IMR-90 (cell line): ENCODE measurements around the gene F2RL3. TPM values are rescaled to one million over a fixed set of nuclear protein-coding genes. Genes with fewer than 3 reads are reported as not detected.

Source experiments
- ATAC-seq: fragments of 200-7000 bp; cut with Tn5 transposase; 2 replicates; pipeline ENCODE4 v1.9.1; 2020; ENCODE audit warnings: low read depth, mild to moderate bottlenecking, moderate library complexity
- BruUV-seq: library from RNA; stranded (reverse); fragments of 400-500 nt; replicated peaks from 2 replicates; lab custom pipeline; 2021; lab: Mats Ljungman, UMichigan
- CTCF ChIA-PET: fragments of 300-600 bp; formaldehyde crosslinking; extraction: SDS; loops from one replicate; lab custom pipeline; 2021; ENCODE audit warnings: antibody characterized with exemption; lab: Yijun Ruan, JAX
- POLR2A ChIA-PET: fragments of 300-600 bp; sonication (Branson Sonifier 250); formaldehyde crosslinking; loops from one replicate; lab custom pipeline; 2022; ENCODE audit warnings: antibody characterized with exemption; ENCODE audit not compliant: unreplicated experiment; lab: Charles Lee
- DNase-seq: peaks from one replicate; pipeline ENCODE4 v3.0.0; 2013
- H2AFZ ChIP-seq: replicated peaks from 2 replicates; pipeline ENCODE3; 2013; ENCODE audit warnings: low read length, mild to moderate bottlenecking; ENCODE audit not compliant: poor library complexity
- H2AK5ac ChIP-seq: 2 replicates; pipeline ENCODE4 v1.6.1; 2013; ENCODE audit warnings: low read depth, low read length, inconsistent platforms
- H2AK9ac ChIP-seq: replicated peaks from 2 replicates; pipeline ENCODE3; 2013; ENCODE audit warnings: mild to moderate bottlenecking, low read depth, low read length, moderate library complexity; ENCODE audit not compliant: poor library complexity
- H2BK120ac ChIP-seq: 2 replicates; pipeline ENCODE4 v1.6.1; 2013; ENCODE audit warnings: low read depth, low read length, inconsistent platforms
- H2BK15ac ChIP-seq: 3 replicates; pipeline ENCODE4 v1.6.1; 2013; ENCODE audit warnings: low read depth, low read length, inconsistent platforms
- H2BK20ac ChIP-seq: 2 replicates; pipeline ENCODE4 v1.6.1; 2013; ENCODE audit warnings: low read depth, mild to moderate bottlenecking, inconsistent platforms, low read length, moderate library complexity
- H2BK5ac ChIP-seq: 2 replicates; pipeline ENCODE4 v1.6.1; 2013; ENCODE audit warnings: mild to moderate bottlenecking, low read depth, low read length, inconsistent platforms; ENCODE audit not compliant: poor library complexity, severe bottlenecking
- H3K14ac ChIP-seq: replicated peaks from 2 replicates; pipeline ENCODE4 v1.6.1; 2013; ENCODE audit warnings: low read depth, low read length, inconsistent platforms
- H3K18ac ChIP-seq: 2 replicates; pipeline ENCODE4 v1.6.1; 2013; ENCODE audit warnings: low read depth, low read length, control low read depth
- H3K23ac ChIP-seq: 2 replicates; pipeline ENCODE4 v1.6.1; 2013; ENCODE audit warnings: low read depth, low read length, inconsistent platforms
- H3K27ac ChIP-seq: 2 replicates; pipeline ENCODE4 v1.5.1; 2013; ENCODE audit warnings: mild to moderate bottlenecking, control low read depth, low read length; ENCODE audit not compliant: insufficient read depth
- H3K27me3 ChIP-seq: 2 replicates; pipeline ENCODE4 v1.6.1; 2013; ENCODE audit warnings: low read length; ENCODE audit not compliant: control insufficient read depth, insufficient read depth
- H3K36me3 ChIP-seq: 2 replicates; pipeline ENCODE4 v1.6.1; 2013; ENCODE audit warnings: low read length, mixed read lengths; ENCODE audit not compliant: control insufficient read depth, insufficient read depth
- H3K4ac ChIP-seq: 2 replicates; pipeline ENCODE4 v1.6.1; 2013; ENCODE audit warnings: low read depth, low read length, inconsistent platforms
- H3K4me1 ChIP-seq: 2 replicates; pipeline ENCODE4 v1.6.1; 2013; ENCODE audit warnings: low read length, mixed read lengths; ENCODE audit not compliant: control insufficient read depth, insufficient read depth
- H3K4me2 ChIP-seq: 2 replicates; pipeline ENCODE4 v1.6.1; 2013; ENCODE audit warnings: low read depth, mild to moderate bottlenecking, control low read depth, low read length, moderate library complexity
- H3K4me3 ChIP-seq: 2 replicates; pipeline ENCODE4 v1.5.1; 2013; ENCODE audit warnings: low read depth, mild to moderate bottlenecking, control low read depth, low read length, moderate library complexity; ENCODE audit not compliant: insufficient read depth
- H3K56ac ChIP-seq: 2 replicates; pipeline ENCODE4 v1.6.1; 2013; ENCODE audit warnings: low read length, inconsistent platforms; ENCODE audit not compliant: insufficient read depth; ENCODE audit errors: extremely low read depth
- H3K79me1 ChIP-seq, 2 experiments: 2 replicates each; pipeline ENCODE4 v1.6.1; 2013; ENCODE audit warnings: low read length in 2 of 2, inconsistent platforms in 1 of 2, low read depth in 1 of 2
- H3K9ac ChIP-seq: 2 replicates; pipeline ENCODE4 v1.6.1; 2013; ENCODE audit warnings: low read depth, low read length, control low read depth
- H3K9me1 ChIP-seq: 2 replicates; pipeline ENCODE4 v1.6.1; 2013; ENCODE audit warnings: low read length, inconsistent platforms; ENCODE audit not compliant: insufficient read depth
- H3K9me3 ChIP-seq: 2 replicates; pipeline ENCODE4 v1.6.1; 2013; ENCODE audit warnings: low read length; ENCODE audit not compliant: control insufficient read depth, insufficient read depth
- H4K20me1 ChIP-seq: 2 replicates; pipeline ENCODE4 v1.6.1; 2013; ENCODE audit warnings: low read length, inconsistent platforms; ENCODE audit not compliant: insufficient read depth
- H4K5ac ChIP-seq: 2 replicates; pipeline ENCODE4 v1.6.1; 2013; ENCODE audit warnings: mild to moderate bottlenecking, low read depth, low read length, control low read depth
- H4K8ac ChIP-seq, 2 experiments: 2 replicates each; pipeline ENCODE4 v1.6.1; 2013; ENCODE audit warnings: low read depth in 2 of 2, low read length in 2 of 2, control low read depth in 1 of 2, inconsistent platforms in 1 of 2
- H4K91ac ChIP-seq: 2 replicates; pipeline ENCODE4 v1.6.1; 2013; ENCODE audit warnings: low read depth, low read length, inconsistent platforms; ENCODE audit not compliant: insufficient read depth
- MAFK ChIP-seq: IDR thresholded peaks from 2 replicates; pipeline ENCODE4 v1.6.1; 2012; ENCODE audit warnings: low read depth, low read length, improper control_type of control experiment
- MXI1 ChIP-seq: IDR thresholded peaks from 2 replicates; pipeline ENCODE4 v1.6.1; 2012; ENCODE audit warnings: low read depth, mild to moderate bottlenecking, low read length, moderate library complexity, borderline replicate concordance
- POLR2A ChIP-seq: IDR thresholded peaks from 2 replicates; pipeline ENCODE4 v1.6.1; 2012; ENCODE audit warnings: mild to moderate bottlenecking, low read depth, low read length
- RCOR1 ChIP-seq: IDR thresholded peaks from 2 replicates; pipeline ENCODE4 v1.6.1; 2012; ENCODE audit warnings: mild to moderate bottlenecking, low read length, improper control_type of control experiment; ENCODE audit not compliant: insufficient replicate concordance
- WGBS, 2 experiments: methylation state at CpG; one replicate each; pipeline versions ENCODE4 v1.1.5 to v1.1.7; 2013; ENCODE audit warnings: missing lambda C conversion rate in 2 of 2; ENCODE audit not compliant: insufficient read length in 1 of 2; ENCODE audit errors: extremely low coverage in 2 of 2; 5-methylcytosine and 5-hydroxymethylcytosine counted together
- dilution Hi-C: fragments of 300-500 bp; cut with HindIII; formaldehyde crosslinking; loops from one replicate; pipeline ENCODE4 v1.14.3; 2018; ENCODE audit warnings: low sequenced_read_pairs; ENCODE audit not compliant: unreplicated experiment
- in situ Hi-C: fragments of 300-500 bp; cut with MboI; formaldehyde crosslinking; loops from 3 replicates; pipeline ENCODE4 v1.14.3; 2019; ENCODE audit warnings: low sequenced_read_pairs, inconsistent platforms, mixed read lengths
- intact Hi-C: fragments of 100-400 bp; cut with micrococcal nuclease; formaldehyde crosslinking; loops from 2 replicates; pipeline ENCODE4 v1.10.0; 2022
- microRNA-seq, 2 experiments: library from miRNA; stranded (forward) in 1 of 2; unstranded in 1 of 2; fragments of 10-50 nt in 1 of 2; fragments of <30 nt in 1 of 2; gene quantifications in 1 of 2; microRNA quantifications in 1 of 2; one replicate each; pipeline versions ENCODE3 to v1.1.0; 2013 to 2020; ENCODE audit not compliant: insufficient read depth in 1 of 2, insufficient read length in 1 of 2, unreplicated experiment in 1 of 2
- polyA plus RNA-seq, 3 experiments: library from polyadenylated mRNA; depleted of rRNA; stranded (reverse); fragments of >200 nt; gene quantifications; 2 replicates each; pipeline ENCODE4 v1.2.3, GENCODE V29; 2012; ENCODE audit warnings: low replicate concordance in 1 of 3
- small RNA-seq, 5 experiments: library from RNA; depleted of rRNA; stranded (forward); fragments of <200 nt; gene quantifications; one replicate each; pipeline ENCODE3, GENCODE V24; 2012
- total RNA-seq: library from RNA; depleted of rRNA; stranded (reverse); fragments of >200 nt; gene quantifications from 2 replicates; pipeline ENCODE4 v1.2.3, GENCODE V29; 2012; rRNA removed
- TF ChIP-seq, protein P1 (sequence below): fragments of 150-350 bp; IDR thresholded peaks from 2 replicates; pipeline ENCODE4 v1.6.1; 2016; ENCODE audit warnings: low read depth, mild to moderate bottlenecking, low read length, moderate library complexity, borderline replicate concordance

Gene F2RL3
- total and polyA plus RNA-seq, 2 of the 4 experiments (the other 2 are of a cell fraction): 0.03 TPM; not detected in 1

DNA sequence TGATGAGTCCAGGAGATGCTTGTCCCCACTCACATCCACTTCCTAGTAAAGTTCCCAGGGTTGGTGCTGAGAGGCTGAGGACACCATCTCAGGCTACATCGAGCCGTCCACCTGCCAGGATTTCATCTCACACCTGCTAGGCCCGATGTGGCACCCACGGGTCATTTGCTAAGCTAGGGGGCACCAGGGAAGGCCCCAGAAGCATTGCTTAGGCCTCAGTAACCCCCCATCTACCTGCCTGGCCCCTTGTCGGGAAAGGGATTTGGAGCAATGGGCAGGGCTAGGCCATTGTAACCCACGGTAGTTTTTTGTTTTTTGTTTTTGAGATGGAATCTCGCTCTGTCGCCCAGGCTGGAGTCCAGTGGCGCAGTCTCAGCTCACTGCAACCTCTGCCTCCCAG, 51.8 kb downstream of the F2RL3 start:
- ChIA-PET POLR2A (no interaction called here), CTCF (no interaction called here)
- Histone ChIP-seq H3K79me1 (no peaks in the 10 kb centered on the region), H3K18ac (no peak overlapping the region), H2BK20ac (no peak overlapping the region), H3K23ac (no peak overlapping the region), H3K27ac (no peak overlapping the region), H3K4me1 (no peaks in the 10 kb centered on the region), H2BK120ac (no peak overlapping the region), H3K27me3 (no peaks in the 10 kb centered on the region; the same call in 1 of the 2 replicates), H3K56ac (no peak overlapping the region), H4K8ac (no peak overlapping the region), H2AFZ (no peak overlapping the region), H3K4ac (no peak overlapping the region), H4K5ac (no peak overlapping the region), H2BK15ac (no peak overlapping the region), H3K4me3 (no peak overlapping the region), H3K36me3 (no peaks in the 10 kb centered on the region), H3K9me1 (no peaks in the 10 kb centered on the region), H4K20me1 (no peaks in the 10 kb centered on the region), H2BK5ac (no peak overlapping the region), H3K4me2 (no peak overlapping the region), H4K91ac (no peak overlapping the region), H2AK5ac (no peak overlapping the region), H2AK9ac (no peak overlapping the region), H3K9ac (no peak overlapping the region), H3K9me3 (no peaks in the 10 kb centered on the region), H3K14ac (no peak overlapping the region)
- no CpG with 5 or more reads among the region's 9 CpGs for WGBS, 2 experiments
- no peak for ATAC-seq
- no TSS peak for BruUV-seq
- in situ Hi-C loops: no loop called here
- TF ChIP-seq POLR2A: no peak
- no peak for TF ChIP-seq MAFK
- TF ChIP-seq, protein P1, sequence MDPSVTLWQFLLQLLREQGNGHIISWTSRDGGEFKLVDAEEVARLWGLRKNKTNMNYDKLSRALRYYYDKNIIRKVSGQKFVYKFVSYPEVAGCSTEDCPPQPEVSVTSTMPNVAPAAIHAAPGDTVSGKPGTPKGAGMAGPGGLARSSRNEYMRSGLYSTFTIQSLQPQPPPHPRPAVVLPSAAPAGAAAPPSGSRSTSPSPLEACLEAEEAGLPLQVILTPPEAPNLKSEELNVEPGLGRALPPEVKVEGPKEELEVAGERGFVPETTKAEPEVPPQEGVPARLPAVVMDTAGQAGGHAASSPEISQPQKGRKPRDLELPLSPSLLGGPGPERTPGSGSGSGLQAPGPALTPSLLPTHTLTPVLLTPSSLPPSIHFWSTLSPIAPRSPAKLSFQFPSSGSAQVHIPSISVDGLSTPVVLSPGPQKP: no peak
- TF ChIP-seq MXI1: no peak
- no peak for TF ChIP-seq RCOR1
- intact Hi-C loops: no loop called here
- DNase-seq: no peak
- dilution Hi-C loops: no loop called here

Small RNA genes within 50 kb of the gene (microRNA-seq; reads per million reads assigned to microRNA genes)
- gene RN7SL823P (ENCODE audit: insufficient read depth, insufficient read length): not detected
- gene RN7SL835P (ENCODE audit: insufficient read depth, insufficient read length): not detected

Small RNA genes within 50 kb of the gene (small RNA-seq; reads per million reads assigned to genes)
- gene RN7SL823P (0 reads per million in 5 experiments), gene RN7SL835P (0 reads per million in 5 experiments)

Other genes with a start within 250 kb of the F2RL3 start
- gene SMIM7, start 228.9 kb upstream of the F2RL3 start, total RNA-seq: 55.7 and 68.6 TPM in 2 replicates
- 64.8 and 66.5 TPM in 2 replicates for gene SMIM7, start 228.9 kb upstream of the F2RL3 start, polyA plus RNA-seq (2012; rRNA removed)
- gene TMEM38A, start 227.9 kb upstream of the F2RL3 start, total RNA-seq: 1.4 and 2.0 TPM in 2 replicates
- gene TMEM38A, start 227.9 kb upstream of the F2RL3 start, polyA plus RNA-seq (2012; rRNA removed): 1.3 and 2.2 TPM in 2 replicates
- not detected in 2 replicates for gene NWD1, start 169.2 kb upstream of the F2RL3 start, total RNA-seq
- not detected in 2 replicates for gene NWD1, start 169.2 kb upstream of the F2RL3 start, polyA plus RNA-seq (2012; rRNA removed)
- gene SIN3B, start 59.6 kb upstream of the F2RL3 start, total RNA-seq: 7.9 and 9.2 TPM in 2 replicates
- gene SIN3B, start 59.6 kb upstream of the F2RL3 start, polyA plus RNA-seq (2012; rRNA removed): 40.0 and 51.2 TPM in 2 replicates
- gene CPAMD8, start 137.8 kb downstream of the F2RL3 start, total RNA-seq: 0.28 and 0.36 TPM in 2 replicates
- gene CPAMD8, start 137.8 kb downstream of the F2RL3 start, polyA plus RNA-seq (2012; rRNA removed): 0.63 and 0.79 TPM in 2 replicates
- gene HAUS8, start 186.5 kb downstream of the F2RL3 start, total RNA-seq: 3.4 and 3.9 TPM in 2 replicates
- gene HAUS8, start 186.5 kb downstream of the F2RL3 start, polyA plus RNA-seq (2012; rRNA removed): 12.8 and 14.2 TPM in 2 replicates
- 59.7 and 61.8 TPM in 2 replicates for gene MYO9B, start 186.8 kb downstream of the F2RL3 start, total RNA-seq
- 77.8 and 91.3 TPM in 2 replicates for gene MYO9B, start 186.8 kb downstream of the F2RL3 start, polyA plus RNA-seq (2012; rRNA removed)